Calu3 (cell line): ENCODE results near the gene CIROP. TPM values are rescaled to one million over a fixed set of nuclear protein-coding genes. Genes with fewer than 3 reads are reported as not detected.

Source experiments
- BruUV-seq: library from RNA; stranded (reverse); fragments of 400-500 nt; replicated peaks from 2 replicates; lab custom pipeline; 2021; lab: Mats Ljungman, UMichigan
- CTCF ChIA-PET: fragments of 300-600 bp; sonication (Branson Sonifier 250); formaldehyde crosslinking; loops from one replicate; lab custom pipeline; 2022; ENCODE audit warnings: antibody characterized with exemption; lab: Charles Lee
- DNase-seq: peaks from one replicate; pipeline ENCODE4 v3.0.0; 2022
- H3K27ac Mint-ChIP-seq: one replicate; pipeline ENCODE4 v1.8.0; 2022; ENCODE audit warnings: mixed read lengths; ENCODE audit not compliant: unreplicated experiment
- H3K27me3 Mint-ChIP-seq: one replicate; pipeline ENCODE4 v1.8.0; 2022; ENCODE audit warnings: mixed read lengths; ENCODE audit not compliant: unreplicated experiment
- H3K36me3 Mint-ChIP-seq: one replicate; pipeline ENCODE4 v1.8.0; 2022; ENCODE audit warnings: mild to moderate bottlenecking, moderate library complexity, mixed read lengths; ENCODE audit not compliant: insufficient read depth, unreplicated experiment
- H3K4me1 Mint-ChIP-seq: one replicate; pipeline ENCODE4 v1.8.0; 2022; ENCODE audit warnings: mild to moderate bottlenecking, low read depth, mixed read lengths; ENCODE audit not compliant: unreplicated experiment
- H3K4me3 Mint-ChIP-seq: one replicate; pipeline ENCODE4 v1.8.0; 2022; ENCODE audit warnings: mild to moderate bottlenecking, low read depth, moderate library complexity, mixed read lengths; ENCODE audit not compliant: unreplicated experiment
- H3K9me3 Mint-ChIP-seq: one replicate; pipeline ENCODE4 v1.8.0; 2022; ENCODE audit warnings: low read depth, mixed read lengths; ENCODE audit not compliant: unreplicated experiment
- intact Hi-C: fragments of 100-400 bp; cut with micrococcal nuclease; formaldehyde crosslinking; loops from one replicate; pipeline ENCODE4 v1.10.0; 2022; ENCODE audit not compliant: unreplicated experiment
- total RNA-seq: library from RNA; stranded (reverse); gene quantifications from 2 replicates; pipeline ENCODE4 v1.2.3, GENCODE V29; 2022
- TF ChIP-seq, protein P1 (sequence below): fragments of 200-600 bp; IDR thresholded peaks from one replicate; pipeline ENCODE4 v1.8.0; 2022; ENCODE audit warnings: antibody characterized with exemption; ENCODE audit not compliant: unreplicated experiment

CIROP gene
- total RNA-seq, 1 experiment from 2014 or later = not detected

DNA sequence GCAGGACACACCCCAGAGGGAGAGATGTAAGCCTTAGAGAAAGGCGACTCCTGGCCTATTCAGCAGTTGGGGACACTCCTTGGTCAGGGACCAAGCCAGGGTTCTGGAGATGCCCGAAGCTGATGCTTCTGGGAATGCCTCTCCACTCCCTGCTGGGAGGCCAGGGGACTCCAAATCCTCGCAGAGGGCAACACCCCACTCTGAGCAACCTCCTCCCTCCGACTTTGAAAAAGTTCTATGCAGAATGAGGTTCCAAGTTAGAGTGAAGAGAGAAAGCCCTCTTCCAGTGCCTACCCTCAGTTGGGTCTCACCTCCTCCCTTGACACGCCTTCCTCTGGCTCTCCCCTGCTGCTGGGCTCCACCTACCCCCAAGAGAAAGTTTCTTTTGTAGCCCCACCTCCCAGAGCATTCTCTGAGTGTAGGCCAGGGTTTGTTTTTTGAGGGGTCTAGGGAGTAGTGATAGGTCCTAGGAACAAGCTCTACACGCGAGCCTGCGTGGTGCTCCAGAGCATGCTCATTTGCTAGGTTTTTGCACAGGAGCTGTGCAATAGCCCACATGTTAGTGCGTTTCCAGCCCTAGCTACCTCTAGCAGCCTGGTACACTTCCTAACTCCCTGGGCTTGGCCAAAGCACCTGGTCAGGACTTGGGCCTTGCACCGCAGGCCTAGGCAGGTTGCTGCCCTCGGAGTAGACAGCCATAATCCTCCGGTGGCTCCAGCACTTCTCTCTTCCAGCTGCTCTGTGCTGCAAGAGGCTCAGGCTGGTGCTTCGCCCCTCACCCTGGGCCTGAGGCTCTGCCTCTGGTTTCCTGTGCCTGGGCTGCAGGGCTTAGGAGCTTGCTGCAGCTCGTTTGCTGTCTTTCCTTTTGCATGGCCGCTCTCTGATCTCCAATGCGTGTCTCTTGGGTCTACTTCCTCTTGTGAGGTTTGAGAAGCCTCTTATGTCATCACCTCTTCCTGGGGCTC, 14.9 kb upstream of the CIROP start:
- peaks cover 41% of the 10 kb centered on the region for H3K27me3 Mint-ChIP-seq
- no peaks in the 10 kb centered on the region for H3K9me3 Mint-ChIP-seq
- CTCF ChIA-PET = interaction anchor here (0.8 to 2.7 kb wide), 5 partner anchors 25 to 141 kb away, joined by 3 to 46 read pairs (median 7); partner anchors contain the start of genes ACIN1 and C14orf119
- peaks cover 33% of the 10 kb centered on the region for H3K4me1 Mint-ChIP-seq
- DNase-seq = no peak
- no peak overlapping the region for H3K27ac Mint-ChIP-seq
- intact Hi-C loops = no loop called here
- BruUV-seq = no TSS peak
- no peaks in the 10 kb centered on the region for H3K36me3 Mint-ChIP-seq
- H3K4me3 Mint-ChIP-seq = no peak overlapping the region
- TF ChIP-seq, protein P1, sequence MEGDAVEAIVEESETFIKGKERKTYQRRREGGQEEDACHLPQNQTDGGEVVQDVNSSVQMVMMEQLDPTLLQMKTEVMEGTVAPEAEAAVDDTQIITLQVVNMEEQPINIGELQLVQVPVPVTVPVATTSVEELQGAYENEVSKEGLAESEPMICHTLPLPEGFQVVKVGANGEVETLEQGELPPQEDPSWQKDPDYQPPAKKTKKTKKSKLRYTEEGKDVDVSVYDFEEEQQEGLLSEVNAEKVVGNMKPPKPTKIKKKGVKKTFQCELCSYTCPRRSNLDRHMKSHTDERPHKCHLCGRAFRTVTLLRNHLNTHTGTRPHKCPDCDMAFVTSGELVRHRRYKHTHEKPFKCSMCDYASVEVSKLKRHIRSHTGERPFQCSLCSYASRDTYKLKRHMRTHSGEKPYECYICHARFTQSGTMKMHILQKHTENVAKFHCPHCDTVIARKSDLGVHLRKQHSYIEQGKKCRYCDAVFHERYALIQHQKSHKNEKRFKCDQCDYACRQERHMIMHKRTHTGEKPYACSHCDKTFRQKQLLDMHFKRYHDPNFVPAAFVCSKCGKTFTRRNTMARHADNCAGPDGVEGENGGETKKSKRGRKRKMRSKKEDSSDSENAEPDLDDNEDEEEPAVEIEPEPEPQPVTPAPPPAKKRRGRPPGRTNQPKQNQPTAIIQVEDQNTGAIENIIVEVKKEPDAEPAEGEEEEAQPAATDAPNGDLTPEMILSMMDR = no peak

DNA sequence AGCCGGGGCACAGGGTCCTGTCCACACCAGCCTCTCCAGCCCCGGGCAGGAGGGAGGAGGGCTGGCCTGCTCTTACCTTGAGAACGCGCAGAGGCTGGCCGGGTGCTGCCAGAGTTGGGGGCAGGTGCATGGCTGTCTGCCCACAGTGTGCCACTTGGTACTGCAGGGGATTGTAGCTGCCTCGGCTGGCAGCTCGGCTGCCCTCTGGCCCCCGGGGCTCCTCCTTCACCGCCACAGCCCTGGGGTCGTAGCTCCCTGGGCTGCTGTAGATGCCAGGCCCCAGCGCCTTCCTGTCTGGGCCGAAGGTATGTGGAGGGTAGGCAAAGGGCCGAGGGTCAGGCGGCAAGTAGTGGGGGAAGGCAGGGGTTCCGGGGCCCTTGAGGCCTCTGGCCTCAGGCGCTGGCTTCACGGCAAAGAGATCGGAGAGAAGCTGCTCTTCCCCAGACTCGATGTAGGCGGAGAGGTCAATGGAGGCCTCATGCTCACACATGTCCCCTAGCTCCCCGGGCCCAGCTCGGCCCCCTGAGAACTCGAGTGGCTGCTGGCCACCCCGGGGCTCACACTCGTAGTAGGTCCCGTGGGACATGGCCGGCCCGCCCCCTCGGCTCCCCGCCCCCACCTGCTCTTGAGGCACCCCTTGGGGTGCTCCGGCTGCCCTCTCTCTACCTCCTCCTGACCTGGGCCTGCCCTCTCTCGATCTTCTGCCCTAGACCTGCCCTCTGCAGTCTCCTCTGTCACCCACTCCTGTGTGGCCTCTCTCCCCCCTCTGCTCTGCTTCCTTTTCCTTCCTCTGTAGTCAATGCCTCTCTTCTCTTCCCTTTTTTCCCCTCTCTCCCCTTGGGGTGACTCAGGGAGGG, 13.9 kb upstream of the CIROP start, which contains the start of gene CEBPE:
CEBPE (minus strand) TSS at position 750 of the 857 bp plus-strand sequence; CDS start at position 586, 164 bp downstream.
- no TSS peak for BruUV-seq
- Mint-ChIP-seq H3K4me1 (peaks cover 32% of the 10 kb centered on the region), H3K9me3 (no peaks in the 10 kb centered on the region), H3K27ac (no peak within 1 kb of the TSS), H3K4me3 (no peak within 1 kb of the TSS), H3K27me3 (peaks cover 32% of the 10 kb centered on the region), H3K36me3 (no peaks in the 10 kb centered on the region)
- TF ChIP-seq, protein P1 = no peak
- CTCF ChIA-PET = no interaction called here
- intact Hi-C loops = no loop called here
- no peak for DNase-seq

DNA sequence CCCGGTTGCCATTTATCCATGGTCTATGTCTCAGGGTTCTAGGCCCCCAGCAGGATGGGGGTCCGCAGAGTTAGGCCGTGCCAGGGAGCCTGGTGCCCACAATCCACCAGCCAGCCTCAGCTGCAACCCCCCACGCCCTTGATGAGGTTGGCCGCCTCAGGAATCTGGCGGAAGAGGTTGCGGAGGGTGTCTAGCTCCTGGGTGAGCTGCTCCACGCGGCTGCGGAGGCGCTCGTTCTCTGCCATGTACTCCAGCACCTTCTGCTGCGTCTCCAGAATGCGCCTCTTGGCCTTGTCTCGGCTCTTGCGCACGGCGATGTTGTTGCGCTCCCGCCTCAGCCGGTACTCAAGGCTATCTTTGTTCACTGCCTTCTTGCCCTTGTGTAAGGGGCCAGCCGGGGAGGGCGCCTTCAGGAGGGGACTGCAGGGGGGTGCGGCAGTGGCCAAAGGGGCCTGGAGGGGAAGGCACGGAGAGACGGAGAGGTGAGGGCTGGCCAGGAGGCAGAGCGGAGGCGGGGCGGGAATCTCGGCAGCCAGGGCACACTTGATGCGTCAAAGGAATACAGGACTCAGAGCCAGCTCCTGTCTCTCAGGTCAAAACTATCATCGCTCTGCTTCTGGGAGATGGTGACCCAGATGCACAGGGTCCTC, 12.7 kb upstream of the CIROP start:
- H3K36me3 Mint-ChIP-seq = no peaks in the 10 kb centered on the region
- no TSS peak for BruUV-seq
- no peak overlapping the region for H3K27ac Mint-ChIP-seq
- peaks cover 21% of the 10 kb centered on the region for H3K4me1 Mint-ChIP-seq
- intact Hi-C loops = no loop called here
- H3K4me3 Mint-ChIP-seq = no peak overlapping the region
- H3K27me3 Mint-ChIP-seq = peaks cover 20% of the 10 kb centered on the region
- CTCF ChIA-PET = interaction anchor here (0.6 kb wide), 1 partner anchor 97 kb away, joined by 4 read pairs; no protein-coding TSS in a partner anchor
- no peaks in the 10 kb centered on the region for H3K9me3 Mint-ChIP-seq
- DNase-seq = no peak
- TF ChIP-seq, protein P1 = no peak

DNA sequence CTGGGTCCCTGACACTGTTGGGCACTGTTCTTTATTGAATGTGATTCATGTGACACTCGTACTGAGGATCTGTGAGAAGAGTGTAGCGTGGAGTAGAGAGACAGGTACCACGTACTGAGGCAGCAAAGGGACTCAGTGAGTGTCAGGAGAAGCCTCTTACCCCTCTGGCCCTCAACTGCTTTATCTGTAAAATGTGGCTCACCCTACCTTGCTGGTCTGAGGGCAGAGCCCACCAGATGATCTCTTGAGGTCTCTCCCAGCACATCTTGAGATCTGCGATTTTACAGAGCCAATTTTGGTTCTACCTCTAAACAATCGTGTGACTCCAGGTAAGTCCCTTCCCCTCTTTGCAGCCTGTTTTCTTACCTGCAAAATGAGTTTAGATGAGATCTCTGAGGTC, 11.1 kb upstream of the CIROP start:
- no TSS peak for BruUV-seq
- intact Hi-C loops = no loop called here
- TF ChIP-seq, protein P1 = no peak
- Mint-ChIP-seq H3K4me1 (peaks cover 17% of the 10 kb centered on the region), H3K36me3 (no peaks in the 10 kb centered on the region), H3K27me3 (peaks cover 5% of the 10 kb centered on the region), H3K27ac (no peak overlapping the region), H3K9me3 (no peaks in the 10 kb centered on the region), H3K4me3 (no peak overlapping the region)
- no peak for DNase-seq
- CTCF ChIA-PET = interaction anchor here (1.2 kb wide), 1 partner anchor 47 kb away, joined by 3 read pairs; no protein-coding TSS in a partner anchor
